OCI-LY1 (cell line): ENCODE data around the gene FRY.

ENCODE experiments used
- CTCF ChIP-seq: fragments of 200-600 bp; sonication (generic), shearing (Covaris generic); IDR thresholded peaks from 2 replicates; pipeline ENCODE4 v1.5.1; 2017; ENCODE audit warnings: mild to moderate bottlenecking, antibody characterized with exemption, low read length, moderate library complexity, mixed read lengths
- EZH2 ChIP-seq: fragments of 200-600 bp; sonication (generic), shearing (Covaris generic); IDR thresholded peaks from 2 replicates; pipeline ENCODE4 v1.8.0; 2017; ENCODE audit warnings: borderline replicate concordance, mixed run types, mild to moderate bottlenecking, antibody characterized with exemption, low read length, moderate library complexity, mixed read lengths

DNA sequence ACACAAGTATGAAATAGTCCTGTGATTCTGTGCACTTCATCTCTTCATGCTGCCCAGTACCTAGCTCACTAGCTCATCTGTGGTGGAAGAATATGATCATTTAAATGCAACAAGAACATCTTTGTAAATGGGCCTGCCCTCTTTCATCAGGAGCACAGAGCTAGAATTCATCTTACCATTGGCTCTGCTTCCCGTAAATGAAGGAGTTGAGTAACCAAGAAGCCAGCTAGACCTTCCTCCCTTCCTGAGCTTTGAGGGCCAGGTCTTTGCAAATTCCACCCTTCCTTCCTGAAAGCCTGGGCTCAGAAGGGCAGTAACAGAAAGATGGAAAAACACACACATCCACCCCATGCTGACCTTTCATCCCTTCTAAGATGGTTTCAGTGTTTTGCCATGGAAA is 82.0 kb downstream of the FRY start:
- TF ChIP-seq CTCF (no peak), EZH2 (no peak)
